Endodermal cell (in vitro differentiated cells): Measurements from ENCODE around the gene NCBP3. TPM values are rescaled to one million over a fixed set of nuclear protein-coding genes. Genes with fewer than 3 reads are reported as not detected.
"Not testable (repeated sequence)": the region's sequence is repeated elsewhere in the genome, so short reads cannot be mapped to it uniquely, and the experiment has no call there.

Experiments
- DNase-seq: peaks from one replicate; pipeline ENCODE4 v3.0.0-alpha.2; 2017
- H3K27ac ChIP-seq: 2 replicates; pipeline ENCODE4 v1.5.1; 2013; ENCODE audit warnings: mild to moderate bottlenecking, low read depth, low read length, moderate library complexity
- H3K27me3 ChIP-seq: 2 replicates; pipeline ENCODE4 v1.6.1; 2013; ENCODE audit warnings: mild to moderate bottlenecking, low read length, moderate library complexity; ENCODE audit not compliant: insufficient read depth, control insufficient read depth, poor library complexity, severe bottlenecking
- H3K36me3 ChIP-seq: 2 replicates; pipeline ENCODE4 v1.7.0; 2013; ENCODE audit warnings: mild to moderate bottlenecking, low read length, moderate library complexity; ENCODE audit not compliant: control insufficient read depth, insufficient read depth
- H3K4me1 ChIP-seq: one replicate; pipeline ENCODE4 v1.7.0; 2013; ENCODE audit warnings: low read length; ENCODE audit not compliant: control insufficient read depth, insufficient read depth
- H3K4me3 ChIP-seq: 2 replicates; pipeline ENCODE4 v1.5.1; 2013; ENCODE audit warnings: mild to moderate bottlenecking, low read length, moderate library complexity
- H3K9ac ChIP-seq: 2 replicates; pipeline ENCODE4 v1.6.1; 2013; ENCODE audit warnings: mild to moderate bottlenecking, low read length, moderate library complexity; ENCODE audit not compliant: poor library complexity, severe bottlenecking; ENCODE audit errors: extremely low read depth
- H3K9me3 ChIP-seq: 2 replicates; pipeline ENCODE4 v1.6.1; 2013; ENCODE audit warnings: mild to moderate bottlenecking, low read length, moderate library complexity; ENCODE audit not compliant: control insufficient read depth
- H3K27ac Mint-ChIP-seq: 2 replicates; pipeline ENCODE4 v1.8.0; 2020; ENCODE audit warnings: mixed read lengths
- H3K27me3 Mint-ChIP-seq: 2 replicates; pipeline ENCODE4 v1.8.0; 2021; ENCODE audit warnings: mild to moderate bottlenecking, mixed read lengths; ENCODE audit not compliant: insufficient read depth
- H3K36me3 Mint-ChIP-seq: 2 replicates; pipeline ENCODE4 v1.8.0; 2020; ENCODE audit warnings: low read depth, mixed read lengths
- H3K4me1 Mint-ChIP-seq: 2 replicates; pipeline ENCODE4 v1.8.0; 2020; ENCODE audit warnings: mixed read lengths
- H3K4me3 Mint-ChIP-seq: 2 replicates; pipeline ENCODE4 v1.8.0; 2020; ENCODE audit warnings: mild to moderate bottlenecking, moderate library complexity, mixed read lengths
- H3K9me3 Mint-ChIP-seq: 2 replicates; pipeline ENCODE4 v1.8.0; 2020; ENCODE audit warnings: mild to moderate bottlenecking, mixed read lengths
- CTCF ChIP-seq: fragments of 200-600 bp; sonication (generic); conservative IDR thresholded peaks from 2 replicates; pipeline ENCODE4 v1.5.0; 2021; ENCODE audit warnings: antibody characterized with exemption, mild to moderate bottlenecking
- WGBS, 2 experiments: methylation state at CpG; one replicate each; pipeline versions ENCODE4 v1.1.5 to v1.1.7; 2013; ENCODE audit warnings: missing lambda C conversion rate in 2 of 2, mixed read lengths in 1 of 2; ENCODE audit not compliant: insufficient coverage in 1 of 2, insufficient read length in 1 of 2; 5-methylcytosine and 5-hydroxymethylcytosine counted together
- total RNA-seq, 2 donors: library from RNA; stranded (reverse); fragmentation: NEBNext Ultra II Directional in 1 of 2; extraction: Animal tissue kit (Norgen Biotek cat#: 25700) in 1 of 2; gene quantifications; 2 replicates in 1 of 2; 3 replicates in 1 of 2; pipeline ENCODE4 v1.2.1, GENCODE V29; 2021

NCBP3 gene
- total RNA-seq, 2 donors from 2014 or later, result 74.5 to 75.9 TPM

- Mint-ChIP-seq H3K9me3 (no peaks in the 10 kb centered on the region), H3K4me3 (no peak overlapping the region), H3K4me1 (no peaks in the 10 kb centered on the region), H3K36me3 (no peaks in the 10 kb centered on the region), H3K27ac (peak overlapping the region; percentile 50), H3K27me3 (no peaks in the 10 kb centered on the region)
- DNase-seq, result peak; percentile 65
- H3K36me3 ChIP-seq, result no peaks in the 10 kb centered on the region
- H3K4me1 ChIP-seq, result no peaks in the 10 kb centered on the region
- no peak overlapping the region for H3K4me3 ChIP-seq
- no peak for TF ChIP-seq CTCF
- H3K9ac ChIP-seq, result no peak overlapping the region
- H3K9me3 ChIP-seq, result no peaks in the 10 kb centered on the region
- peak overlapping the region; percentile 78 for H3K27ac ChIP-seq
- 76 to 78% methylated on average over 14 to 26 of the region's 26 CpGs for WGBS, 2 experiments
- no peaks in the 10 kb centered on the region for H3K27me3 ChIP-seq
These were observed 51.3 kb downstream of the NCBP3 start for GRCh38 chr17:3794557-3795389.

GRCh38 chr17:3794152-3794551, 51.9 kb downstream of the NCBP3 start:
- not testable (repeated sequence) for H3K4me3 ChIP-seq, H3K4me1 Mint-ChIP-seq, H3K27me3 Mint-ChIP-seq, H3K9me3 Mint-ChIP-seq, H3K36me3 ChIP-seq, DNase-seq, H3K27me3 ChIP-seq, H3K27ac ChIP-seq, H3K27ac Mint-ChIP-seq, H3K9me3 ChIP-seq, H3K36me3 Mint-ChIP-seq, H3K9ac ChIP-seq, H3K4me1 ChIP-seq, H3K4me3 Mint-ChIP-seq
- 73 to 94% methylated on average over 3 to 9 of the region's 9 CpGs for WGBS, 2 experiments

GRCh38 chr17:3793258-3793657, 52.8 kb downstream of the NCBP3 start:
- not testable (repeated sequence) for H3K4me3 ChIP-seq, H3K27me3 ChIP-seq, H3K27ac Mint-ChIP-seq, H3K9me3 Mint-ChIP-seq, H3K27ac ChIP-seq, H3K36me3 Mint-ChIP-seq, H3K4me1 Mint-ChIP-seq, H3K9ac ChIP-seq, H3K36me3 ChIP-seq, H3K4me1 ChIP-seq, H3K27me3 Mint-ChIP-seq, H3K4me3 Mint-ChIP-seq, DNase-seq, H3K9me3 ChIP-seq
- 87 to 95% methylated on average over 6 to 7 of the region's 7 CpGs for WGBS, 2 experiments

- DNase-seq, result no peak
- Histone ChIP-seq H3K4me3 (no peak overlapping the region), H3K4me1 (no peaks in the 10 kb centered on the region), H3K9ac (no peak overlapping the region), H3K36me3 (no peaks in the 10 kb centered on the region), H3K27ac (no peak overlapping the region), H3K27me3 (no peaks in the 10 kb centered on the region), H3K9me3 (no peaks in the 10 kb centered on the region)
- no peaks in the 10 kb centered on the region for H3K9me3 Mint-ChIP-seq
- H3K27ac Mint-ChIP-seq, result no peak overlapping the region
- no peak overlapping the region for H3K4me3 Mint-ChIP-seq
- WGBS, 2 experiments, result 93 to 100% methylated on average over 4 to 6 of the region's 6 CpGs
- H3K27me3 Mint-ChIP-seq, result no peaks in the 10 kb centered on the region
- H3K4me1 Mint-ChIP-seq, result no peaks in the 10 kb centered on the region
- no peaks in the 10 kb centered on the region for H3K36me3 Mint-ChIP-seq
- no peak for TF ChIP-seq CTCF
These were observed 53.6 kb downstream of the NCBP3 start for GRCh38 chr17:3792481-3792880.
